GM19035 (cell line): ENCODE data around the gene NINL.
A peak's percentile ranks its signal among the peaks of the same experiment; 100 is the strongest.
"Not testable (repeated sequence)": the region's sequence is repeated elsewhere in the genome, so short reads cannot be mapped to it uniquely, and the experiment has no call there.

Experiments used
- ATAC-seq: cut with Tn5 transposase; IDR thresholded peaks from one replicate; pipeline ENCODE4 v1.9.1; 2021; ENCODE audit not compliant: unreplicated experiment

Gene NINL

DNA sequence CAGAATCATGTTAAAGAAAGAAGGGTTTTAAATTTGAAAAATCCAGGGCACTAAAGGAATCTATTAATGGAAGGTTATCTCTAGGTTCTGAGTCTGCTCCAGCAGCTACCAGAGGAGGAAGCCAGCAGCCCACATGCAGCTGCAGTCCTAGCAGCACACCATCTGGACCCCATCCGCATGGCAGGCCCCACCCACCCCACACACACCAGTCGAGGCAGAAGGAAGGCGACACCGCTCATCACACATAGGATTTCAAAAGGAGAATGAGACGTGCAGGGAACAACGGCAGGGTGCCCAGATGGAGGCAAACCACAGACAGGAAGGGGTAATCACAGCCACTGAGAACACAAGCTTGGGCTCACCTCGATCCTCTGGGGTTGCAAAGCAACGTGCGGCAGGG lies 99.0 kb downstream of the NINL start:
- ATAC-seq = no peak

DNA sequence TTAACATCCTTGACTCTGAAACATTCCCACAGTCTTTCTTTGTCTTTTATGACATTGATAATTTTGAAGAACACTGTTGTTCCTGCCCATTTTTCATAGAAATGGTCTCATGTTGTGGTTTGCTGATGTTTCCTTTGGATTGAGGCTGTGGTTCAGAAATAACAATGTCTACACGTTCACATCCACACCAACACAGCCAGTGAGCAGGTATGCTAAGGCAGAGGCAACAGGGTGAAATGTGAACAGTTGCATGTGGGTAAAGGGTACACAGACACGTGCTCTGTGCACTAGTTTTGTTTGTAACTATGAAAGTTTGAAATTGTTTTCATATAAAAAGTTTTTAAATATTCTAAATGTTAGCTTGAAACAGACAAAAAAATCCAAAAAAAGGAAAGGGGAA lies 99.5 kb downstream of the NINL start:
- no peak for ATAC-seq

DNA sequence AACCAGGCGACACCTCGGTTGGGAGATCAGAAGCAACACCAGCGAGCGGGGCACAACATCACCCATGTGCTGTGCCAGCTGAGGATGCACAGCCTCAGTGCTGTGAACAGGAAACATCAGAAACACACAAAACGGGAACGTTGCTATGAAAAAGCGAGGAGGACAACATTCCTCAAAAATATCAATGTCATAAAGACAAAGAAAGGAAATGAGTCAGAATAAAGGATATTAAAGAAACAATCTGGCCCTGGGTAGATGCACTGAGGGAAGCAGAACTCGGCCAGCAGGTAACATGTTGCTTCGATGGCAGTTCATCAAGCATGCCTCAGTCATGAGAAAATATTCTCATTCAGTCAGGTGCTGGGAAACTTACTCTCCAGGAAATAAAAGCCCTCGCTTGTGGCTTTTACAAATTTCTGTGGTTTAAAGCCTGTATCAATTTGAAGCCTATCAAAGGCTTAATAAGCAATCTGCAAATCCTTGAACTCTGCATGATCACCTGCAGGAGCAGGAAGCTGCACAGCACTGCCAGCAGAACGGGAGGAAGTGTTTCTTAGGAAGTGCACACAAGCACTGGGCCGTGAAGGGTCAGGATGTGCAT lies 100.3 kb downstream of the NINL start:
- ATAC-seq = no peak

DNA sequence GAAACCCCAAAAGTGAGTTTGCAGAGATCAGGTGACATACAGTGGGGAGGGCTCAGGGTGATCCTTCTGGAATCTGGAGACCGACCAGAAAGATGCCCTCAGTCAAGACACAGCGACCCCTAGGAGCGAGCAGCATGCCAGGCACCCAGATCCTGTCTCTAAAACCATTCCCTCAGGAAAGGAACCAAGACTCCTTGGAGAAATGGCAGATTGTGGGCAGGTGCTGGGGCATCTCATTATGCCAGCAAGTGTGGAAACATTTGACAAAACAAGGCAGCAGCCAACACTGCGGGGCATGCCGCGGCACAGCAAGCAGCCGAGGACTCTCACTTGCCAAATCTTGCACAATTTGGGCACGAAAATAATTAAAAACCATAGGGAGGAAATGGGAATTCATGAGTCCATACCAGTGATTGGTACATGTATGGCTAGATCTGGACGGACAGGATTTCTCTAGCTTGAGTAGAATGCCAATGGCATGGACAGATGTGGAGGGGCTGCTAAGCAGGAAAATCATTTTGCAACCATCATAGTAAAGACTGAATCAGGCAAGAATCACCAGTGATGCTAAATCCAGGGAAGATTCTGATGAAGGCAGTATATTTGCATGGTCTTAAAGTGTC lies 101.0 kb downstream of the NINL start:
- ATAC-seq = no peak

DNA sequence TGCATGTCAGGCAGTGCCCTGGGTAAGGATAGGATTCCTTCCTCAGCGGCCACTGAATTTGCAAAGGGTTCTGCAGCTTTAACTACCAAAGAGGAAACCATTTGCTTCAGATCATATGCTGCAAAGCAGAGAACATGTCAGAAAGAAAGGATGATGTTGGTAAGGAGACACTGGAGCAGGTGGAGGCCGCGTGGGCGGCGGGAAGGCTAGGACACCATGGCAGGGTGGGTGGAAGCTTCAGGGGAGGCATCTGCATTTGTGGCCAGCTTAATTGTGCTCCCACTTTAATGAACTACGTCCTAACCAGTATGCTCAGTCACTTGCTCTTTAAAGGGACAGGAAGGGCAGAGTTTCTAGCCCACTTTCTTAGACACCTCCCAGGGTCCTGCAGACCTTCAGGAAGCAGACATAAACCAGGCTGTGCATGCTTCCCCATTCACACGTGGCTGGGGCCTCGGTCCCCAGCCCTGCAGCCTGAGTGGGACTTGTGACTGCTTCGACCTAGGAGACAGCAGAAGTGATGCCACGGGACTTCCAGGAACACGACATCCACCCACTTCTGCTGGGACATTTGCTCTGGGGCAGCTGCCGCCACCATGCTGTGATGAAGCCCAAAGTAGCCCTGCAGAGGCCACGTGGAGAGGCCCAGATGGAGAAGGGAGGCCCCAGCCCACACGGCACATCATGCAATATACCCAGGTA lies 101.7 kb downstream of the NINL start:
- no peak for ATAC-seq

DNA sequence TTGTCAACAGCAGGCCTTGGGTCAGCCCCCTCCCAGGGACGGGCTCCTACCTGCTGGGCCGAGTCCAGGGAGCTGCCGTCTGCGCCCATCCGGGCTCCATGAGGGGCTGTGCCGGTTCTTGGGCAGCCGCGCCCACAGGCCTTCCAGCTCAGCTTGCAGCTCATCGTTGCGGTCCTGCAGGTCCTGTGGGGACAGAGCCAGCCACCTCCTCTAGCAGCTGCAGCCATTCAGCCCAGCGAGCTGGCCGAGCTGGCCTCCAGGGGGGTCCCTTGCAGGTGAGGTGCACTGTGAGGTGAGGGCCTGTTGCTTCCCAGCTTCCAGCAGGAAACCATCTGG lies 103.4 kb downstream of the NINL start:
- no peak for ATAC-seq

DNA sequence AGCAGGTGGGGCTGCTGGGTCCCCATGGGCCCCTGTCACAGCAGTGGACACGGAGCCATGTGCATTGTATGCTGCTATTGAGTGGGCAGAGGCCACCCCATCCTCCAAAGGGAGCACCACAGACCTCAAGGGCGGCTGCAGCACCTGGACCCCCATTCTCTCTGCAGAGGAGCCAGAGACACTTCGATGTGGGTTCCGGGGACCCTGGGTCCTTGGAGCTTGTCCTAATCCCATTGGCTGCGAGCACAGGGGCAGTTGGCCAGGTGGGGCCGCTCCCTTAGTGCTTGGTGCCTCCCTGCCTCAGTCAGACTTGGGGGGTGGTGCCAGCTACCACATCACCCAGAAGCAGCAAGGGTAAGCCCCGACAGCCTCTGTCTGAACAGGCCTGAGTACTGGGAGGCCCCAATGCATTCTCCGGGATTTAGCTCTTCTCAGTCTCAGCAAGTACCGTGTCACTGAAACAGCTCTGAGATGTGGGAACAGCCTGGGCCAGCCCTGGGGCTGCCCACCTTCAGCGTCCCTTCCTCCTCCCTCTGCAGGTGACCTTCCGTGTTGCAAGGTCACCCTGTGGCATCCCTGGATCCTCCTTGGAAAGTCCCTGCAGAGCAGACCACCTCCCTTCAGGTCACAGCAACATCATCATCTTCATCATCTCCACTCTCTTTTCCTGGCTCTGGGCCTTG lies 104.0 kb downstream of the NINL start:
- ATAC-seq = no peak

DNA sequence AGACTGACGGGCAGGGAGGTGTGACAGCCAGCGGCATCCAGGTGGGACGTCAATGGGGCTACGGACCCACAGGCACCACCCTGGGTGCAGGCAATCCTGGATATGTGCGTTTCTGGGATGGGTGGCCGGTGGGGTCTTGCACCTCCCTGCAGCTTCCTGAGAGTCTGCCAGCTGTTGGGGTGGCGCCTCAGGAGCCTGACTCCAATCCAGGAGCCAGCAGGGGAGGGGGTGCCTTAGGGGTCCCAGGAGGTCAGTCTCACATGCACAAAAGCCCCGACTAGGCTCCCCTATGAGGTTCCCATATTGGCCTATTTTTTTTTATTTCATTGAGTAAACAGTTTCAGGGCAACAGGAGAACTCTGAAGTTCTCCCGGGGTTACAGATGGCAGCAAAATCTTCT lies 104.5 kb downstream of the NINL start:
- ATAC-seq = no peak

DNA sequence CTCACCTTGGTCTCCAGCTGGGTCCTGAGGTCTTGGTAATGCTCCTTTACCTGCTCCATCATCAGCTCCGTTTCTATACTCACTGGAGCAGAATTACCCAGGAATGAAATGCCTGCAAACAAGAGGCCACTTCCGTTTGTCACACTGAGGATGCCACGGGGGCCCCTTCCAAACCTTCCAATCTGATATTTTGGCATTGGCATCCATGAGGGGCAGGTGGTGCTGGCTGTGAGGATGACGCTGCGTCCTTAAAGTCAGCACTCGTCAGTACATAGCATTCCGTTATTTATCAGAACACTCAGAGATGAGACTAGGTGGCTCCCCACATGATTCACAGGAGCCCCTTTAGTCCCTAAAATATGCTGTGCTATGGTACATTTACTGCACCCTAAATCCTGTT lies 105.2 kb downstream of the NINL start:
- no peak for ATAC-seq

DNA sequence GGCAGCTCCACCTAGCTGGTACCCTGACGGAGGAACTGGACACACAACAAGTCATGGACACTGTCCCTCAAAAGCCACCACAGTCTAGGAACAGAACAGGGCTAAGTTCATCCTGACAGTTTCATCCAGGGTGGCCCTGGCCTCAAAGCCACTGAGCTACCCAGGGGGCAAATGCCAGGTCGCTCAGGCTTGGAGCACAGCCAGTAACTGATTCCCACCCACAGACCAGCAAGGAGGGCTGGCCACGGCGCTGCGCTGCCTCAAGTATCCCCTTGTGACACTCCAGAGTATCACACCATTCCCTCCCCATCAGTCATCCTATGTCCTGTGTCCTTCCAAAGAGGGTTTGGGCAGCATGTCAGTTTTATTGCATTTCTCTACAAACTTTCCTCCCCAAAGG lies 105.7 kb downstream of the NINL start:
- no peak for ATAC-seq

DNA sequence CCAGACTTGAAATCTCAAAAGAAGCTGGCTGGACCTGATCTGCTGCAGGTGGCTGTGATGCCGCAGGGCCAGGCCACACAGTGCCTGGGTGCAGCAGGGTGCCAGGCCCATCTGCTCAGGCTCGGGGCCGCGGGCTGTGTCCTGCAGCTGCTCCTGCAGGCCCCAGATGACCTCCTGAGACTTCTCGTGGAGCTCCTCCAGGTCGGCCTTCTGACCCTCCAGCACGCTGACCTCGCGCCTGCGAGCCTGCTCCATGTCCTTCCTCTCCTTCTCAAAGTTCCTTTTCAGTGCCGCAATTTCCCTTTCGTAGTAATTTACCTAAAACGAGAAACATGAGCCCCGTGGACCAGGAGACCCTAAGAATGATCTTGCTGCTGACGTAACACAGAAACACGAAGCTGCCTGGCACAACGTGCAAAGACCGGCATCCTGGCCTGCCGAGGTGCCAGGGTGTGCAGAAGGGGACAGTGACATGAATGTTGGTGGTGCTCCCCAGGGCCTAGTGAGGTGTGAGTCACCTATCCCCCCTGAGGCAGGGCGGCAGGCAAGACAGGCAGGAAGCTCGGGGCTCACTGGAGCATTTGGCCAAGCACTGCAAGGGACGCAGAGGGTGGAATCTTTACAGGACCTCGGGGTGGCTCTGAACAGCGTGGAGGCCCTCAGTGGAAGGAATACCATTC lies 106.3 kb downstream of the NINL start:
- ATAC-seq = no peak

DNA sequence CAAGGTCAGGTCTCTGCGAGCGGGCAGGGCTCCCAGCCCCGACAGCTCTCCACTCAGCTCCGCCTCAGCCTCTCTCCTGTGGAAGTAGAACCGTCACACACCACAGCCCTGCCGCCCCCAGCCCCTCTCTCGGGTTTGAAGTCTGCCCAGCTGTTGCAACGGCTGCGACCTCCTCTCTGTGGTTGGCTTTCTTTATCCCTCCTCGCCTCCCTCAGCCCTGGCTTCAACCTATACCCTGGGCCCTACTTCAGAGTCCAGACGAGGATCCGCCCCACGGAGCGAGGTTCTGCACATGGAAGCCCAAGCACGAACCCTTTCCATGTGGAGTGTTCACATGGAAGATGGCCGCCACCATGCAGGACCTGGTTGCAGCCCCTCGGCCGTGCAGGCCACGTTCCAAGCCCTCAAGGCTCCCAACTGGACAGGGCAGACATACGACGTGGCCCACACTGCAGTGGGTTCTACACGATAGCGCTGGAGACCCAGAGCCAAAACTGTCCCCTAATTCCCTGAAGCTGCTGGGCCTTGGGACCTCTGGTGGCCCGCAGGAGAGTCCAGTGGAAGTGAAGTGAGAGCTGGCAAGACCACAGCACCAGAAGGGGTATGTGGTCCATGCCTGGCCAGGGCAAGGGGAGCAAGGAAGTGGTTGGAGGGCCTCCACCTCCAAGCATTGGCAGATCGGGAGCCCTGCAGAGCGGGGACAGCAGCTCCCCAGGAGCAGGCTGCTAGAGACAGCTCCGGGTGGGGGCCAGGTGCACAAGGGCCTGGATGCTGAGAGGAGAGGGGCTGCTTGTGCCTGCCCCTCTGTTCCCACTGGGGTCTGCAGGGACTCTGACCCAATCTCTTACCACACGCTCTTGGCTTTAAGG lies 108.1 kb downstream of the NINL start:
- no peak for ATAC-seq

DNA sequence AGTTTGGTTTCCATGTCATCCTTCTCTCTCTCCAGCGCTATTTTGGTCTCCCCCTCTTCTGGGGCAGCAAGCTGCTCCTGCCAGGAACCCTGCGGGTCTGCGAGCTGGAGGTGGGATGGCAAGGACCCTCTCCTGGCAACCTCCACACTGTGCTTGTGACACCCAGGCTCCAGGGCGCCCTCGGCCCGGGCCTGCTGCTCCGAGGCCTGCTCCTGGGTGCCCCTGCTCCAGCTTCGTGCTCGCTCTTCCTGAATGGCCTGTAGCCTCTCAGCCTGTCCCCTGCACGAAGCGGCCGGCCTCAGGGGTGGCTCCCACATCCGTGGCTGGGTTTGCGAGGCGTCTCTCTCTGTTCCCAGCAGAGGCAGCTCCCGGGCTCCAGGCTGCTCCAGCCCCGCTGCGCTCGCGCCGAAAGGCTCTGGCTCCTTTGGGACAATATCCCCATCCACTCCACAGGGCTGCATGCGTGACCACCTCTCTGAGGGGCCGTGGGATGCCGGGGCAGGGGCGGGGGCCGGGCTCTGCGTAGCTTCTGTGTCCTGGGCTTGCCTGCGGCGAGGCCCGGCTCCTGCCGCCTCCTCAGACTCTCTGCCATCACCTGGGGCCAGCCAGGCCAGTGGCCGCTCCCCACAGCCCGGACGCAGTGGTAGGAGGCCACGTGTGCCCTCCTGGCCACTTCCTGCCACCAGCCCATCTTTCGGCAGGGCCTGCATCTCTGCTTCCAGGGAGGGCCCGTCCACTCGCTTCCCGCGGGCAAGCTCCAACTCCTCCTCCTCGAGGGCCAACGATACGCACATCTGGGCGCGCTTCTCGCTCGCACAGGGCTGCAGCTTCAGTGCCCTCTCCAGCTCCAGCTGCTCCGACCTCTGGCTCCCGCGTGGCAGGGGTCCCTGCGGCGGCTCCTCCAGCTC lies 109.0 kb downstream of the NINL start:
- no peak for ATAC-seq

DNA sequence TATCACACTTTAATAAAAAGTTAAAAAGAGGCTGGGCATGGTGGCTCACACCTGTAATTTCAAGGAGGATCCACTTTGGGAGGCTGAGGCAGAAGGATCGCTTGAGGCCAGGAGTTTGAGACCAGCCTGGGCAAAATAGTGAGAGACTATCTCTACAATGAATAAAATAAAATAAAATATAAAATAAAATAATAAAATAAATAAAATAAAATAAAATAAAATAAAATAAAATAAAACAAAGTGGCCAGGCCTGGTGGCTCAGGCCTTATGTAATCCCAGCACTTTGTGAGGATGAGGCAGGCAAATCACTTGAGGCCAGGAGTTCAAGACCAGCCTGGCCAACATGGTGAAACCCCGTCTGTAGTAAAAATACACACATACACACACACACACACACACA lies 112.0 kb downstream of the NINL start:
- ATAC-seq = not testable (repeated sequence)

DNA sequence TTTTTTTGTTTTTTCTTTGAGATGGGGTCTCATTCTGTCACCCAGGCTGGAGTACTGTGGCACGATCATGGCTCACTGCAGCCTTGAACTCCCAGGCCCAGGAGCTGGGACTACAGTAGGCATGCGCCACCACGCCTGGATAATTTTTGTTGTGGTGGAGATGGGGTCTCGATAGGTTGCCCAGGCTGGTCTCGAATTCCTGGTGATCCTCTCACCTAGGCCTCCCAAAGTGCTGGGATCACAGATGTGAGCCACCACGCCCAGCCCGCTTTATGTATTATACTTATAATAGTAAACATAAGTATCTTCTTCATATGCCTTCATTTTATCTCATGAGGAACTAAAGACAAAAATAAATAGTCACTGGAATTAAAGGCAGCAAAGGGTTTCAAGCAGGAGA lies 114.3 kb downstream of the NINL start:
- no peak for ATAC-seq

DNA sequence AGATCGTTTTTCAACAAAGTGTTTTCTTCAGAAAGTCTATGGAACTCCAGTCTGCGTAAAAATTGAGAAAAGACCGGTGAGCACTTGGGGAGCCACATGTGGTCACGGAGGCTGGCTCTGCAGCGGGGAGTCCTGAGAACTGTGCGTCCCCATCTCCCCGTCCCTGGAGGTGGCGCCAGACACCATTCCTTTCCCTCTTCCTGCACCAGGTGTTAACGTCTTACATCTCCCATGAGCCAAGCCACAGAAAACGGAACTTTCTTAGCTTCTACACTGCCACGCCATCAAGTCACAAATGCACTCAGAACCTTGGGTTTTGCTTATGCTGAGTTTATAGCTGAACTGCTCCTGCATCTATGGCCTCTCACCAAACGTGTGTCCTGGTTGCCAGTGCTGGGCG lies 115.3 kb downstream of the NINL start:
- ATAC-seq = peak; percentile 55

DNA sequence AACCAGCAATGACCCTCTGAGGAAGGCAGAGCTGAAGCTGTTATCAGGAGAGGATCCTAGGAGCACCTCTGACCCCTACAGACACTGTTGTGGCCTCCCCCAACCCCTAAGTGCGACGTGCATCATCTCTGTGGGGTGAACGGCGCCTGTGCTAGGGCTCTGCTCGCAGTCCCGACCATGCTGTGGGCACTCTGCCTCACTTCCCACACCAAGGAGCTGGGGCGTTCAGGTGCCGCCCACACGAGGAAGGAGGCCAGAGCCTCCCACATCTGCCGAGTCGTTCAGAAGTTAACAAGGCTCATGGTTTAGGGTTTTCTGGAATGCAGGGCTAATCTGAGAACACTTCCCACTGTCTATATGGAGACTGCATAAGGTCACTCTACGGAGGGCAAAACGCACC lies 115.8 kb downstream of the NINL start:
- no peak for ATAC-seq

DNA sequence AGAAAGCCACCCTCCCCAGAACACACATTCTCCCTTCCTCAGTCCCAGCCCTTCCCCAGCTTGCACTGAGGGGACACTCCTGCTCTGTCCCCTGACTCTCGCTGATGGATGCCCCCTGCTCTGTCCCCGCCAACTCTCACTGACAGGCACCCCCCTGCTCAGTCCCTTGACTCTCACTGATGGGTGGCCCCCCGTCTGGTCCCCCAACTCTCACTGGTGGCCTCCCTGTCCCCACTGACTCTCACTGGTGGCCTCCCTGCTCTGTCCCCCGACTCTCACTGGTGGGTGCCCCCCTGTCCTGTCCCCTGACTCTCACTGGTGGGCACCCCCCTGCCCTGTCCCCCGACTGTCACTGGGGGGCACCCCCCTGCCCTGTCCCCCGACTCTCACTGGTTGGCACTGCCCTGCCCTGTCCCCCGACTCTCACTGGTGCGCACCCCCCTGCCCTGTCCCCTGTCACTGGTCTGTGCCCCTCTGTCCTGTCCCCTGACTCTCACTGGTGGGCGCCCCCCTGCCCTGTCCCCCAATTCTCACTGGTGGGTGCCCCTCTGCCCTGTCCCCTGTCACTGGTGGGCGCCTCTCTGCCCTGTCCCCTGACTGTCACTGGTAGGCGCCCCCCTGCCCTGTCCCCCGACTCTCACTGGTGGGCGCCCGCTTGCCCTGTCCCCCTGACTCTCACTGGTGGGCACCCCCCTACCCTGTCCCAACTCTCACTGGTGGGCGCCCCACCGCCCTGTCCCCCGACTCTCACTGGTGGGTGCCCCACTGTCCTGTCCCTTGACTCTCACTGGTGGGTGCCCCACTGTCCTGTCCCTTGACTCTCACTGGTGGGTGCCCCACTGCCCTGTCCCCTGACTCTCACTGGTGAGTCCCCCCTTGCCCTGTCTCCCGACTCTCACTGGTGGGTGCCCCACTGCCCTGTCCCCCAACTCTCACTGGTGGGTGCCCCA lies 116.9 kb downstream of the NINL start:
- ATAC-seq = no peak

DNA sequence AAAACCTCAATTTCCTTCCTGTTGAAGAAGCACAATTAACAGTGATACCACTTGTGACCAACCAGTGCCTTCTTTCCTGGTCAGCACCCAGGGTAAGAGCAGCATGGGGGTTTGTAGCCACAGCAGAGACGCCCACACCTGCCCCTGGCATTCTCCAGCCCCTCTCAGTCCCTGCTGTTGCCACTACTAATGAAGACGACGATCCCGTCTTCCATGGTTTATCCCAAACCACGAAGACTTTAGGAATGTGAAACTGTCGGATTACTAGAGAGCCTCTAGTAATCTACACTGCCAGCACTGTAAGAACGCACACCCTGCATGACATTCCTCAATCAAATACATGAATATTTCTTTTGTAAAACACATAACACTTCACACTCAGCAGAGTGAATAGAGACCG lies 117.9 kb downstream of the NINL start:
- ATAC-seq = no peak
